Right forelimb (tissue), 1 donor: ENCODE measurements around the gene CDH4.
A peak's percentile ranks its signal among the peaks of the same experiment; 100 is the strongest.

ENCODE experiments used
- DNase-seq: peaks from one replicate; pipeline ENCODE4 v3.0.0-alpha.2; 2018

The CDH4 gene

DNA sequence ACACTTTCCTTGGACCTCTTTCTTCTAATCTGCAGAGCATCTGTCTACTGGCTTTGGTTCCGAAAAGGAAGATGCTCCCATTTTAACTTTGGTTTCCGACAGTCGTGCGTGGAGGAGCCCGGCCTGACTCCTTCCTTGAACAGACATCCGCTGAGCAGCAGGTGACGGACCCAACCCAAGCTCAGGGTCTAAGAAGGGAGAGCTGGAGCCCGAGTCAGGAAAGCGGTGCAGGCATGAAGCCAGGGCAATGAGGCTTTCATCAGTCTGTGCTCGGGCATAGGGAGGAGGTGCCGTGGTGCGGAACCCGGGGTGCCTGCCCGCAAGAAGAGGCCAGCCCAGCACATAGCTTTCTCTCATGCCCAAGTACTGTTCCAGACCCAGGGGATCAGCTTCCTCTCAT lies 109.4 kb downstream of the CDH4 start:
- DNase-seq: peak; percentile 32

DNA sequence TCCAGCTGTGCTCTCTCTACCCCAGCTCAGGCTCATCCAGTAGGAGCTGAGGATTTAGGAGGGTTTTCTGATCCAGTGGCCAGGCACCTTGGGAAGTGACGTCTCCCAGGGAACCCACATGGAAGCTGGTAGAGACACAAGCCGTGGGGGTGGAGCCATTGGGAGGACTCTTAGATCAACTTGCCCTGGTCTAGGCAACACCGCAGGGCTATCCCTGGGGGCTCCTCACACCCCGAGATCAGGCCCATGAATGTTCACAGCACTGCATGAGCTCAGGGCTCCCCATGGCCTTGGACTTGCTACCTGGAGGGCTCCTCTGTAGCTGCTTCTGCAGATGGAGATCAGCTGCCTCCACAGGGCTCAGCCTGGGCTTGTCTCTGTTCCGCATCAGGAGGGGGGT lies 112.1 kb downstream of the CDH4 start:
- DNase-seq: no peak

DNA sequence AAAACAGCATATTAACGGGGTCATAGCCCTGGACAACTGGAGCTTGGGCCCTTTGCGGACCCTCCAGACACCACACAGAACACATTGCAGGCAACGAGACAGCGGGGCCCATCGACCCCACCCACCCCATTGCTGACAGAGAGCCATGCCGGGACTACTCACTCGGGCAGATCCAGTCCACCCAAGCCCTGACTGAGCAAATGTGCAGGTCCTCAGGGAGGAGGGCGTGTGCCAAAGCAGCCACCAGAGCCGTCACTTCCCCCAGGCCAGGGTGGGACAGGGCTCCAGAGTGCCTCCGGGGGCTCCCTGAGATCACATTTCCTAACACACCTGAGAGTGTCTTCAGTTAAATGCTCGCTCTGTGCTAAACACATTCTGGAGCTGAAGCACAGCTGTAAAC lies 114.9 kb downstream of the CDH4 start:
- no peak for DNase-seq

DNA sequence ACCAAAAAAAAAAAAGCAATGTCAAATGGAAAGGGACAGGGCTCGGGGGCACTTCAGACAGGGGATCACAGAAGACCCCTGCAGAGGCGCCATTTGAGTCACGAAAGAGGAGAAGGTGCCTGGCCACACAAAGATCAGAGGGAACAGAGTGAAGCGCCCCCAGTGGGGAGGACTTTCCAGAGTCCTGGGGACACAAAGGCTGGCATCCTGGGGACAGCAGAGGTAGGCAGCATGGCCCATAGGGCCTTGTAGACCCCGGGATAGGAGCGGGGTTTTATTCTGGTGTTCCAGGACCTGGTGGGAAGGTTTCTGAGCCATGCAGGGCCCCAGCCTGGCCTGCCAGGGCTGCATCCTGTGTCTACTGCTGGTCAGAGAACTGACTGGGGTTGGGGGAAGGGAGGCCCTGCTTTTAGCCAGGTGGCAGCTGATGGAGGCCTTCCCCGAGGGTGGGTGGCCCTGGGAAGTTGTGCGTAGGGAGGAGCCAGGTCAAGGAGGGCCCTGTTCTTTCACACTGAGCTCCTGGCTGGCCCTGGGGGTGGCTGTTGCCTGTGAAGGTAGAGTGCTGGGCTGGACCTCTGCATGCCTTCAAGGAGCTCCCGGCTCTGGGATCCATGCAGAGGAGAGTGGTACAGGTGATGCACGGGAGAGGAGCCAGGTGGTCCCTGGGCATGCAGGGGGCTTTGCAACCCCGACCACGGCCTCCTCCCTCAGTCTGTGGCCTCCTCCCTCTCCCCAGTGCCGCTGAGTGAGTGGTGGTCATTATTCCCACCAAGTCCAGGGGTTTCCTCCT lies 117.9 kb downstream of the CDH4 start:
- no peak for DNase-seq

DNA sequence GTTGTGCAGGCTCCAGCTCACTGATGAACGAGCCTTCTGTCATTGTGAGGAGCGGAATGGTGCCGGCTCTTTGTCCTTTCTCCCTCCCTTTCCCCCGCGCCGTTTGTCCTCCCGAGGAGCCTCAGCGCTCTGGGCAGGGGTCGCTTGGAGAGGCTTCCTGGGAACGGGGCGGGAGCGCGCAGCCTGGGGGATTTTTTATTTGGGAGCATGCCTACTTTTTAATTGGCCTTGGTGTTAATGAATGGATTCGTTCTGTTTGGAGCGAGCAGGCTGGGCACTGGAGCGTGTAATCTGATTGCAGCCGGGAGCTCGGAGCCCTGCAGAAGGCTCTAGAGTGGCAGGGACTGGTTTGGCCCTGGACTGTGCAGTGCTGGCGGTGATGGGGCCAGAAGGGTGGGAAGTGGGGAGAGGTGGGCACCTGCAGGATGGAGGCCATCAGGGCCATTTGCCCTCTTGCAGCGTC lies 118.8 kb downstream of the CDH4 start:
- DNase-seq: no peak

DNA sequence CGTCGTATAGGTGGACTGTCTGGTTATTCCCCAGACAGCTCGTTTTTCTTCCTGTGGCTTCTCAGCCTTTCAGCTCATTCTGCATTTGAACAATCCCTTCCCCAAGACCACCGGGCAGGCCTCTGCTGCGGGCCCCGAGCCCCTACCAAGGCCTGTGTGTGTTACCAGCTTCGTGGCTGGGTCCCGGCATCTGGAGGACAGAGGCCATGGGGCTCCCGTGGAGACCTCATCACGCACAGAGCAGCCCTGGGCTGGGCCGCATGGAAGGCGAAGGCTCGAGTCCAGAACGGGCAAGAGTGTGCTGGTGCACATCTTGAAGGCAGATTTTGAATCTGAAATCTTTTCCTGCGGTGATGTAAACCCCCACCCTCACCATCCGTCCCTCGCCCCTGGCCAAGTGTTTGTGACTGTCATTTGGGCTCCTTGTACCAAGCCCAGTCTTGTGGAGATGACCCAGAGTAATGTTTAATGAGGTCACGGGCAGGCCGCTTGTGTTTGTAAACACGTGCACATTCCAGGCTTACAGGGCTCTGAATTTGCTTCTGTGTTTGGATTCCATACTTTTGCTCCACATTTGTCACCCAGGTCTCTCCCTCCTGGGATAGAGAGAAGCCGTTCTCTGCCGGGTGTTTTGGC lies 119.6 kb downstream of the CDH4 start:
- no peak for DNase-seq

DNA sequence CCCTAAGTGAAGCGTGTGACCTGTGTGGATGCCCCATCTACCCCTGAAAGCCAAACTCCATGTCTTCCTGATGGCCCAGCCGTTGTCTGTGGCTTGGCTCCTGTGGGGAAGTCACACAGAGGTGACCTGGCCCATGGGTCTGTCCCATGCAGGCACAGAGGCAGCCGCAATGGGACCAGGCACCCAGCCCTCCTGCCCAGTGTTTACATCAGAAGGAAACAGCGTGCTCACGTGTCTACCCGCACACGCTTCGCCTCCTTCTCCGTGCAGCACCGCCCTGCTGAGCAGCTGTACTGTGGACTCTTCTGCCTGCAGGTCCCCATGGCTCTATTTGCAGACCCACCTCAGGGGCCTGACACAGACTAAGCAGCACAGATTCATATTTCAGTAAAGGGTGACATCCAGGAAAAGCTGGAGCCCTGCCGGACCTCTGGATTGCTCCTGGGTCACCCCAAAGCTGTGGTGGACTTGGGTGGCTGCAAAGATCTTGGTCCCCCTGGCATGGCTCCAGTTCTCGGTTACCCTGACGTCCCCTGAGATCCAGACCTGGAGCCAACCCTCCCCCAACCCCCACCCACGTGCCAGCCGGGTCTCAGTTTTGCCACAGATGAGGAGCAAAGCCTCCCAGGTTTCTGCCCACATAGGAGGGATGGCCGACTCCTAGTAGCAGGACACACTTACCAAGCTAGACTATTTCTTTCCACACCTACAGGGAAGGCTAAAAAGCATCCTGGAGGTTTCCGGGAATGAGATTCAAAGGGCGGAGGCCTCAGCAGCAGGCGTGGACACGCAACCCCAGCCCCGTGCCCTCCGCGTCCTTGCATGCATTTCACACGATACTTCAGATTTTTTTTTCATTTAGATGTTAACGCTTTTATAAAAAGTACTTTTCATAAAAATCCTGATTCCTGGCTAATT lies 120.3 kb downstream of the CDH4 start:
- DNase-seq: no peak

DNA sequence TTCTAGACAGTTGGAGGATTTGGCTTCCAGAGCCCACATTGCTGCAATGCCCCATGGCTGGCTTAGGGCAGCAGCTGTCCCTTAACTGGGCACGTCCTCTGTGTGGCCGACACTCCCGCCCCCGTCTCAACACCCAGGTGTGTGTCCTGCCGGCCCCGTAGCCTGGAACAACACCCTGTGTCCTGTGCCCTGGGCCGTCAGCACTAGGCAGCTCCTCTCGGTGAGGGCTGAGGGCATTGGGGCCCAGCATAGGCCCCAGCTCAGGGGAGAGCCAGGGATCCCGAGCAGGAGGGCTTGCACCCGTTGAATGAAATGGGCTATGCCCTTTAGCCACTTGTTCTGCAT lies 121.0 kb downstream of the CDH4 start:
- DNase-seq: no peak

DNA sequence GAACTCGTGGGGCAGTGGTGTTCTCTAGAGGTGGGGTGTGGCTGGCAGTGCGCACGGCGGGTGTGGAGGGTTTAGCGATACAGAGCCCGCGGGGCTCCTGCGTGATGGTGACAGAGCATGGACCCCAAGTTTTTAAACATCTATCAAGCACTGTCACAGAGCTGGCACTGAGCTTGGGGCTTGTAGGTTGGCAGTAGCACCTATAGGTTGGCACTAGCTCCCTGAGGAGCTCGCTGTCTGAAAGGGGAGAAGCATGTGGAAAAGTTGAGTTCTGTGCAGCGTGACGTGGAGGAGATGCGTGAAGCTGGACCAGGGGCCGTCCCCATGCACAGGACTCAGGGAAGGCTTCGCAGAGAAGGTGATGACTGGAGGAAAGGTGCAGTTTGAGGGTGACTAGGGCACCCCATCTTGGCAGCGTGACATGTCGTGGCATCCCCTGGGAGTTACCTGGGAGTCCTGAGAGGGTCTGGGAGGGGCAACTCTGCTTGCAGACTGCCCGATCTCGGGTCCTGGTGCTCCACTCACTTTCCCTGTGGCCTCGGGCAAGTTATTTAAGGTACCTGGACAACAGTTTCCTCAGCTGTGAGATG lies 122.0 kb downstream of the CDH4 start:
- DNase-seq: no peak

DNA sequence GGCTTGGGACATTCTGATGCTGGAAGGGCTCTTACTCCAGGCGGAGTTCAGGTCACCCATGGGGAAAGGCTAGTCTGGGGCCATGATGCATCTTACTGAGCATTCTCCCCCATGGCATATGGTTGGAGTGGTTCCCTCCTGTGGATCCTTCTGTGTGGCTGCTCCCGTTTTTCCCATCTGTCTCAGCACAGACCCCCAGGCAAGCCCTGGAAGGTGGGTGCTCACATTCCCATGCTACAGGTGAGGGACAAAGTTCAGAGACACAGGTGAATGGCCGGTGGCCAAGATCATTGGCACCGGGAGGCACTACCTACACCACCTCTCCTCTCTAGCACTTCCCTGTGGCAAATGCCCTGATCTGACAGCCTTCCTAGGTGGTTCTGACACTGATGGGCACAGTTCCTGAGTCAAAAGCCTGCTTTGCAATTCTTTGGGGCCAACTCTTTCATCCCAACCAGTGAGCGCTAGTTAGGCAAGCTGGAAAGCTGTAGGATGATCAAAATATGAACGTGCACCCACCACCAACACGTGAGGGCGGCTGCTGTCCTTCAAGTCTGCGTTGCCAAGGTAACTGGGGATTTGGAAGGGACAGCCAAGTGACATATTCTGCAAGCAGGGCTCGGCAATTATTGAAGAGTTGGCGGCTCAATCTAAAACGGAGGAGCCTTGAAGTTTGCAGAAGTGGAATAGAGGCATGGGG lies 124.6 kb downstream of the CDH4 start:
- no peak for DNase-seq

DNA sequence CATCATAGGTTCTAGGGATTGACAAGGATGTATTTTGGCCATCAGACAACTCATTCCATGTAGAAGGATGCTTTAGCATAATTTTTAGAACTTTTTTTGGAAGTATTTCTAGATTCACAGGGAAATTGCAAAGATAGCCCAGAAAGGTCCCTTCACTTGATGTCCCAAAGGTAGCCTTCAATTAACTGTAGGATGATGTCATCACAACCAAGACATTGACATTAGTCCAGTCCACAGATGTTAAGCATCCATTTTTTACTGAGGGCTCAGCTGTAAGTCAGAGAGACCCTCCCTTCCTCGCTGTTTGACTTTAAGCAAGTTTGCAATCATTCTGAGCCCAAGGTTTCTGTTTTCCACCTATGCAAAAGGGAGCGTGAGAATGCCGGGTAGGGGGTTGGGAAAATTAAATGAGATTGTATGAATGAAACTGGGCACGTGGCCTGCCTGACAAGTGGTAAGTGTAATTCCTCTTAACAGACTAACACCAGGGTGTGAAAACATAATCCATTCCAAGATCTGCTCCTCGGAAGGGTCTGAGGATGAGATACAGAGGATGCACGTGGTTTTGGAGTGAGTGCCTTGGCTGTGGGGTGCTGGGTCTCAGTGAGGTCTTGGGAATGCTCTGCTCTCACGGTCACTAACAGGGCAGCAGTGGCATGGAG lies 126.8 kb downstream of the CDH4 start:
- no peak for DNase-seq

DNA sequence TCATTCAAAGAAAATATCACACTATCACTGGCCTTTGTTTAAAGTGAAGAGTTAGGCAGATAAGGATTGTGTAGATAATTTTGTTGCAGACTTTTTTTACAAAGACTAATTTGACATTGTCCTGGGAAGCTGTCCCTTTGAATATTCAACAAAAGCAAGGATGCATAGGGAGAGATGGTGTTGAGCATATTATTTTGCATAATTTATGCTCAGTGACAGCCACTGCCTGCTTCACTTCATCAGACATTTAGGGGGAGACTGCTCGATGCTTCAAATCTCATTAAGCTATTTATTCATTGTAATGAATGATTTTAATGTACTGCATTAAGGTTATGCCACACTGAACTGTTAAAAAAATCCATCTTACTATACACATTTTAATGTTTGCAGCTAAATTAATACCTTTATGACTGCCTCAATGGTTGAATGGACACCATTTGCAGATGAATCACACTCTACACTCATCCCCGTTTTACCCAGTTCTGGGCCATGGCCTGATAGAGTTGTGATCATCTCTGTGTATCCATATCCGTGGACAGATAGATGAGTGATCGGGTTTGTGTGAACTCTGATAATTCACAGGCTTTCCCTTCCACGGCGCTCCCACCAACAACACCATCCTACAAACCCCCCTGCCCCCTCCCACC lies 128.0 kb downstream of the CDH4 start:
- DNase-seq: no peak

DNA sequence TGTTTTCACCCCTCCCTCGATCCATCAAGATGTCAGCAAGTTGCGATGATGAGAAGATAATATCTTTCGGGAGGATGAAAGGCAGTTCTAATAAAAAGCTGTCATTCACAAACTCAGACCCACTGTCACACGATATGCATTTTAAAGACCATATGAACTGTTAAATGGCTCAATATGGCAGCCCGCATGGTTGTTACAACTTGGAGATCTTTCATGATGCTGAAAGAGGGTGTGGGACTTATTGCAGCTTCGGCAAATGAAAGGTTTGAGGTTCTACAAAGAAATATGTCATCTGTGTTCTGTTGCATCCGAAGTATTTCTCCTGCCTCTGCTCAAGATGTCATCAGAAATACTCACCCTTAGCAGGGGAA lies 128.5 kb downstream of the CDH4 start:
- DNase-seq: no peak

DNA sequence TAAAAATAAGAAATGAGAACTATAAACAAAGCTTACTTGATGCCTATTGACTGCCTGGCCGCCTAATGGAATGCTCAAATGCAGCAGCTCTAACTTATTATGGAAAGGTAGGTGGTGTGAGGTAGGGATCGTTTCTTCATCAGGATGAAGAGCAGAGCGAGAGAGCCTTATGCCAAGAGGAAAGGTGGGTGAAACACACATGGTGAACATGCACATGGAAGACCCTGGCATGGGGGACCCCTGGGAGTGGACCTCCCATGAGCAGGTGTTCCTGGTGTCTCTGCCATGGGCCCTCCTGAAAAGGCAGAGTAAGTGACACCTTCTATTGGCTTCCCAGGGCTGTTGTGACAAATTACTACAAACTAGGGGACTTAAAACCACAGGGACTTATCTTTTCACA lies 130.1 kb downstream of the CDH4 start:
- no peak for DNase-seq

DNA sequence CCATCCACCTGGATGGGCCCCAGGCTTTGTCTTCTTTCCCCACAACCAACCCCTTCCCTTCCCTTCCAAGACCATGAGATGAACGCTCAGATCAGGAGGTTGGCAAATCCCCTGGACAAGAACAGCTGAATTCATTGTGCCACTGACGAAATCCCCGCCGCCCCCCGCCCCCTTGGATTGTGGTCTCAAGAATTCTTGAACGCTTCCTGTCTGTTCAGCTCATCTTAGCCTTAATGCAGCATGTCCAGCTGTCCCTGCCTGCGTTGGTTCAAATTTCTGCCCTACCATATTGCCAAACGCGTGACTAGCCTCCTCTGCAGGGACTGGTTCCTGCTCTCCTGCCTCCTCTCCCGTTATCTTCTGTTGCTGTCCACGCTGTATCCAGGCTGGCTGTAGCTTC lies 133.2 kb downstream of the CDH4 start:
- no peak for DNase-seq

DNA sequence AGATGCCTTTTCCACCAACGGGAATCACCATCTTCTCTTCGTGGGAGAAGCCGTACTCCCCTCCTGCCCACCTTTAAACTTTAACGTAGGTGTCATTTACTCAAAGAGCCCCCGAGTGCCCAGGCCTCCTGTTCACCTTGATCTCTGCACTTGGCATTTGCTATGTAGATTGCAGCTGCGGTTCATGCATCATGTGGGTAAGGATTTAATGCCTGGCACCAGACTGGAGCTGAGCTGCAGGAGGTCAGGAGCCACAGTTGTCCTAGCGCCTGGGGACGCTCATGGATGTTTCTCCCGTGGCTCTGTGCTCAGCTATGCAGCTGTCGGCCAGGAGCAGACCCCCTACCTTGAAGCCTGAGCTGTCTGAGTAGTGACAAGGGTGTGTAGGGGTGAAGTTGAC lies 133.7 kb downstream of the CDH4 start:
- no peak for DNase-seq

DNA sequence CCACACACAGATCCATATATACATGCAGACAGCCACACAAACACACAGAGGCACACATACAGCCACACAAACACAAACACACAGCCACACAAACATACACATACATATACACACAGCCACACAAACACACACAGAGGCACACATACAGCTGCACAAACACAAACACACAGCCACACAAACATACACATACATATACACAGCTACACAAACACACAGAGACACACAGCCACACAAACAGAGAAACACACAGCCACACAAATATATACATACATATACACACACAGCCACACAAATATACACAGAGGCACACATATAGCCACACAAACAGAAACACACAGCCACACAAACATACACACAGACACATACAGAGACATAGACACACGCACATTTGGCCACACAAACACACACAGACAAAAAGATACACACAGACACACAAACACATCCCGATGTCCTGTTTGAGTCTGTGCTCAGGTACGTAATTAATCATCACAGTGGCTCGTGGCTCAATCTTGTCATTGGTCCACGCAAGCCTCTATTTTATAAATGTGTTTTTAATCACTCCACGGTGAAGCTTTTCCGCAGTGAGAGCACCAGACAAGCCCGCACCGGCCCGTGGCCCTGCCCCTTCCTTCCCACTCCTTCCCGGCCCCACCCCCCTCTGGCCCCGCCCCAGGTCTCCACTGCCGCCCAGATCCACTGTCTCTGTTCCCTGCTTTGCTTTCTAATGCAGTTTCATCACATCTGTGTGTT lies 135.3 kb downstream of the CDH4 start:
- peak; percentile 61 for DNase-seq

DNA sequence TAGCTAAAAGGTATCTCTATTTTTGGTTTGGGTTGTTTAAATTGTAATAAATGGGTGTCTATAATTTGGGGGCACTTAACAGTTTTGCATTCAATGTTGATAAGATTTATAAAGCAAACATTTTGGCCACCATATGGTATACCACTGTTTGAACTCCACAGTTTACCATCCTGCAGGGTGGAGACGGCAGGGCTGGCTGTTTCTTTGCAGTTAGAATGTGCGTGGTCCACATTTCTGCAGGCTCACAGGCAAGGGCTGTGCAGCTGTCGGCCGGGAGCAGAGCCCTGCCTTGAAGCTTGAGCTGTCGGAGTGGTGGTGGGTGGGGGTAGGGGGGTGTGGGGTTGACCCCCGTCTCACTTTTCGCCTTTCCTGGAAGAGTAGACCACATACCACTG lies 135.9 kb downstream of the CDH4 start:
- no peak for DNase-seq

DNA sequence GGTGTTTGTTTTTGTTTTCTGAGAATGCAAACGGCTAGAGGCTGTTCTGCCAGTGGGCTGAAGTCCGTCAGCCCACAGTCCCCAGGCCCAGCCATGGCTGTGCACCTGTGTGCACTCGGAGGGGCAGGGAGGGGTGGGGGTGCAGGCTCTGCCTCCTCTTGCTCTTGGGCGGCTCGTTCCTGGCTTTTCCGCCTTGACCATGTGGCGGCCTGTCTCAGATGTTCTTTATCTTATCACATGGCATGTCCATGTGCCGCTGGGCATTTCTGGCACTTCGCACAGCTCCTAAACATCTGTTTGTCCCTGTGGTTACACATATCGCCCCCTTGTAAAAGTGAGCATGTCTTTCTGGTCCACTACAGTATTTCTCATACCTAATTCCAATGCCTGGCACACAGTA lies 137.0 kb downstream of the CDH4 start:
- no peak for DNase-seq

DNA sequence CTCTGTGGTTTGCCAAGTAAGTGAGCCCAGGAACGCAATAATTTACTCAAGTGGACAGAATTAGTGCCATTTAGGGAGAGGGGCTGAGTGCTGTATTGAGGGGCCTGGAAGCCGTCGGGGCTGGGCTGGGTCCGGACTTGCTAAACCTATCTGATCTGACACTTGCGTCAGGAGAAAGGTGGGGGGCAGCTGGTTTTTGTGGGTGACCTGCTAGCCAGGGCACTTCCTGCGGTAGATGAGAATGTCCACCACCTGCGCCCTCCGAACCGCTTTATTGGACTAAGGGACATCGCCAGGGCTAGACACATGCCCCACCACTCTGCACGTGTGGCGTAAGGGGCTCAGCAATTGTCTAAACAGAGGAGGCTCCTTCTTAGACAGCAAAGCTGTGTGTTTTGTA lies 139.1 kb downstream of the CDH4 start:
- no peak for DNase-seq
